Activated naive CD8-positive, alpha-beta T cell treated with anti-CD3 and anti-CD28 coated beads, Interleukin-2, amount 10 ng/mL, durations not matched to agents 7 days and 5 days (primary cell): ENCODE data around the gene THSD4. TPM values are rescaled to one million over a fixed set of nuclear protein-coding genes. Genes with fewer than 3 reads are reported as not detected.
"Not testable (repeated sequence)": the region's sequence is repeated elsewhere in the genome, so short reads cannot be mapped to it uniquely, and the experiment has no call there.

Source experiments
- ATAC-seq: fragments of 150-1000 bp; cut with Tn5 transposase; one replicate; pipeline ENCODE4 v1.10.0; 2021; ENCODE audit warnings: low read depth, moderate library complexity
- POLR2A ChIA-PET: fragments of 350-600 bp; sonication (Branson Sonifier 250); formaldehyde crosslinking; loops from one replicate; lab custom pipeline; 2021; ENCODE audit warnings: antibody characterized with exemption; lab: Charles Lee
- DNase-seq: peaks from one replicate; pipeline ENCODE4 v3.0.0; 2021
- H3K27ac Mint-ChIP-seq: one replicate; pipeline ENCODE4 v1.8.0; 2022; ENCODE audit warnings: mild to moderate bottlenecking, mixed read lengths
- H3K27me3 Mint-ChIP-seq: one replicate; pipeline ENCODE4 v1.8.0; 2022; ENCODE audit warnings: mild to moderate bottlenecking, moderate library complexity, mixed read lengths
- H3K36me3 Mint-ChIP-seq: one replicate; pipeline ENCODE4 v1.8.0; 2021; ENCODE audit warnings: mild to moderate bottlenecking, mixed read lengths
- H3K4me1 Mint-ChIP-seq: one replicate; pipeline ENCODE4 v1.8.0; 2021; ENCODE audit warnings: mixed read lengths
- H3K4me3 Mint-ChIP-seq: one replicate; pipeline ENCODE4 v1.8.0; 2022; ENCODE audit warnings: mild to moderate bottlenecking, moderate library complexity, mixed read lengths
- H3K9me3 Mint-ChIP-seq: one replicate; pipeline ENCODE4 v1.8.0; 2021; ENCODE audit warnings: mixed read lengths
- total RNA-seq, 2 experiments: library from RNA; stranded (reverse); gene quantifications; one replicate each; pipeline ENCODE4 v1.2.3, GENCODE V29; 2021

Gene THSD4
- total RNA-seq, 2 experiments from 2014 or later, result not detected

DNA sequence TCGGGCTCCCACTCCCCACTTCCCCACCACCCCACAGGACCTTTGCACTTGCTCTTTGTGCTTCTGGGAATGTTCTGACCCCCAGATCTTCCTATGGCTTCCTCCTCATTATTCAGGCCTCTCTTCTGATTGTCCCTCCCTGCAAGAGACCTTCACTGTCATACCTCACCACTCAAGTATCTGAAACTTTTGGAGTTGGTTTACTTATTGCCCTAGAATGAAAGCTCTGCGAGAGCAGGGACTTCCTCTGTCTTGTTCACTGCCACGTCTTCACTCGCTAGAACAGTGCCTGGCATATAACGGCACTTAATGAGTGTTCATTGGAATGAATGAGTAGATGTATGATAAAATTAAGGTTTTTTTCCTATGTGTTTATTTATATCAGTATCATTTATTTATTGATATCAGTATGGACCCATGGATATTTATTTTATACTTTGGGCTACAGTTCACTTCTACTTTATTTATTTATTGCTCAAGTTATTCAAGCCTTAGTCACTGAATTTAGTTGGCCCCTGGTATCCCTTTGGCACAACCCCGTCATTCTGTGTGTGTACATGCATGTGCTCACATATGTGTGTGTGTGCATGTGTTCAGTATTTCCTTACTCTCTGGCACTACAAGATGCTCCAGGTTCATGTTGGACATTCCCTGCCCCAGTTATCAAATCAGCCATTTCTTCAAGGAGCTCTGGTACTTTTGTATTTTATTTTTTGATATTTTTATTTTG lies 197.6 kb downstream of the THSD4 start:
- Mint-ChIP-seq H3K4me1 (no peaks in the 10 kb centered on the region), H3K4me3 (no peak overlapping the region), H3K27me3 (no peaks in the 10 kb centered on the region), H3K9me3 (peaks cover 2% of the 10 kb centered on the region), H3K36me3 (no peaks in the 10 kb centered on the region), H3K27ac (no peak overlapping the region)
- ATAC-seq (no peak), DNase-seq (no peak)
- POLR2A ChIA-PET, result no interaction called here

- Mint-ChIP-seq H3K4me1 (no peaks in the 10 kb centered on the region), H3K27ac (no peak overlapping the region), H3K36me3 (no peaks in the 10 kb centered on the region), H3K9me3 (peaks cover 4% of the 10 kb centered on the region), H3K4me3 (no peak overlapping the region), H3K27me3 (no peaks in the 10 kb centered on the region)
- POLR2A ChIA-PET, result no interaction called here
- DNase-seq (no peak), ATAC-seq (no peak)
Observed at GRCh38 chr15:71313806-71314205, 198.5 kb downstream of the THSD4 start.

GRCh38 chr15:71314956-71315537 lies 199.8 kb downstream of the THSD4 start:
- no peak overlapping the region for H3K27ac Mint-ChIP-seq
- ATAC-seq (no peak), DNase-seq (no peak)
- H3K27me3 Mint-ChIP-seq, result no peaks in the 10 kb centered on the region
- peaks cover 4% of the 10 kb centered on the region for H3K9me3 Mint-ChIP-seq
- H3K4me1 Mint-ChIP-seq, result no peaks in the 10 kb centered on the region
- H3K4me3 Mint-ChIP-seq, result no peak overlapping the region
- POLR2A ChIA-PET, result no interaction called here
- H3K36me3 Mint-ChIP-seq, result no peaks in the 10 kb centered on the region

- POLR2A ChIA-PET, result no interaction called here
- Mint-ChIP-seq H3K4me1 (no peaks in the 10 kb centered on the region), H3K36me3 (no peaks in the 10 kb centered on the region), H3K27me3 (no peaks in the 10 kb centered on the region), H3K27ac (no peak overlapping the region), H3K9me3 (peaks cover 6% of the 10 kb centered on the region), H3K4me3 (no peak overlapping the region)
- ATAC-seq (no peak), DNase-seq (no peak)
Observed at GRCh38 chr15:71316911-71317310, 201.6 kb downstream of the THSD4 start.

DNA sequence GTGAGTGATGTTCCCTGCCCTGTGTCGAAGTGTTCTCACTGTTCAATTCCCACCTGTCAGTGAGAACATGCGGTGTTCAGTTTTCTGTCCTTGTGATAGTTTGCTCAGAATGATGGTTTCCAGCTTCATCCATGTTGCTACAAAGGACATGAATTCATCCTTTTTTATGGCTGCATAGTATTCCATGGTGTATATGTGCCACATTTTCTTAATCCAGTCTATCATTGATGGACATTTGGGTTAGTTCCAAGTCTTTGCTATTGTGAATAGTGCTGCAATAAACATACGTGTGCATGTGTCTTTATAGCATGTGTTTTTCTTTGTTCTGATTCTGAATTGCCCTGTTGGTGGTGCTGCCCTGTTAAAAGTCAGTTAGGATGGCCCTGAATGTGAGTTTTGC lies 204.2 kb downstream of the THSD4 start:
- H3K4me1 Mint-ChIP-seq, H3K9me3 Mint-ChIP-seq, POLR2A ChIA-PET, H3K27me3 Mint-ChIP-seq, ATAC-seq, H3K27ac Mint-ChIP-seq, DNase-seq, H3K36me3 Mint-ChIP-seq, H3K4me3 Mint-ChIP-seq: not testable (repeated sequence)

GRCh38 chr15:71319935-71320334 lies 204.7 kb downstream of the THSD4 start:
- no peaks in the 10 kb centered on the region for H3K4me1 Mint-ChIP-seq
- H3K27ac Mint-ChIP-seq, result no peak overlapping the region
- no peaks in the 10 kb centered on the region for H3K27me3 Mint-ChIP-seq
- ATAC-seq (no peak), DNase-seq (no peak)
- no peaks in the 10 kb centered on the region for H3K36me3 Mint-ChIP-seq
- no peak overlapping the region for H3K4me3 Mint-ChIP-seq
- peaks cover 6% of the 10 kb centered on the region for H3K9me3 Mint-ChIP-seq
- POLR2A ChIA-PET, result no interaction called here

DNA sequence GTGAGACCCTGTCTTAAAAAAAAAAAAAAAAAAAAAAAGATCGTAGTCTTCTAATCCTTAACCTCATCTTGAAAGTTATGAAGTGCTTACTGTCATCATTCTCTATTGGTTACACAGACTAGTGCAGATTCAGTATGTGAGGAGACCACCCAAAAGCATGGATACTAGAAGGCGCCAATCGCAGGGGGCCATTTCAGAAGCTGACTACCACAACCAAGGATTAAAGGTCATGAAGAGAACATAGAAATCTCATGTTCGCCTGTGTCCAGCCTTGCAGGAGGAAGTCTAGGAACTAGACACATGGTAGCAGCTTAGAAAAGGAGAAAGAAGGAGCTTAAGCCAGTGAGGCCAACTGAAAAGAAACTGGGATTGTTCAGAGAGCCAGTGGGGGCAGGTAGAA lies 207.8 kb downstream of the THSD4 start:
- ATAC-seq, result no peak
- no peak for DNase-seq
- Mint-ChIP-seq H3K36me3 (no peaks in the 10 kb centered on the region), H3K27ac (no peak overlapping the region), H3K4me3 (no peak overlapping the region), H3K4me1 (no peaks in the 10 kb centered on the region), H3K27me3 (no peaks in the 10 kb centered on the region), H3K9me3 (peaks cover 2% of the 10 kb centered on the region)
- POLR2A ChIA-PET, result no interaction called here

- Mint-ChIP-seq H3K27me3 (no peaks in the 10 kb centered on the region), H3K4me3 (no peak overlapping the region), H3K9me3 (peaks cover 1% of the 10 kb centered on the region), H3K4me1 (no peaks in the 10 kb centered on the region), H3K27ac (no peak overlapping the region), H3K36me3 (no peaks in the 10 kb centered on the region)
- POLR2A ChIA-PET, result no interaction called here
- DNase-seq (no peak), ATAC-seq (no peak)
Observed at GRCh38 chr15:71323584-71323983, 208.3 kb downstream of the THSD4 start.

DNA sequence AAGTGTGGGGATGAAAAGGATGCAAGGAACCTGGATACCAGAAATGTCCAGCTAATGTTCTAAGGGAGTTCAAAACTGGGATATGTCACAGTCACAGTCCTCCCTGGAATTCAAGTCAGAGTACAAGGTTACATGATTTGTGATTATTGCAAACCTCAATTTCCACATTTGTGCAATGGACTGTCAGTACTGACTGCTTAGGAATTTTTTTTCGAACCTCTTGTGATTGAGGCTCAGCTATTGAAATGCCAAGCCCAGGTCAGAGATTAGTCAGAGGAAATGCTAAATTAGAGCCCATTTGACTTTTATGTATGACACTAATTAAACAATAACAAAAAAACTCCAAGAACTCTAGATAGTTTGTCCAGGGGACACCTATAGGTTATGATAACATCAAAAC lies 210.2 kb downstream of the THSD4 start:
- H3K36me3 Mint-ChIP-seq, result no peaks in the 10 kb centered on the region
- no peak overlapping the region for H3K4me3 Mint-ChIP-seq
- ATAC-seq (no peak), DNase-seq (no peak)
- no peaks in the 10 kb centered on the region for H3K9me3 Mint-ChIP-seq
- no peaks in the 10 kb centered on the region for H3K4me1 Mint-ChIP-seq
- H3K27ac Mint-ChIP-seq, result no peak overlapping the region
- POLR2A ChIA-PET, result no interaction called here
- H3K27me3 Mint-ChIP-seq, result peaks cover under 1% of the 10 kb centered on the region

GRCh38 chr15:71328453-71328852 lies 213.2 kb downstream of the THSD4 start:
- POLR2A ChIA-PET, result no interaction called here
- no peak overlapping the region for H3K4me3 Mint-ChIP-seq
- ATAC-seq (no peak), DNase-seq (no peak)
- H3K27ac Mint-ChIP-seq, result no peak overlapping the region
- H3K9me3 Mint-ChIP-seq, result no peaks in the 10 kb centered on the region
- no peaks in the 10 kb centered on the region for H3K4me1 Mint-ChIP-seq
- H3K36me3 Mint-ChIP-seq, result no peaks in the 10 kb centered on the region
- peaks cover 2% of the 10 kb centered on the region for H3K27me3 Mint-ChIP-seq

DNA sequence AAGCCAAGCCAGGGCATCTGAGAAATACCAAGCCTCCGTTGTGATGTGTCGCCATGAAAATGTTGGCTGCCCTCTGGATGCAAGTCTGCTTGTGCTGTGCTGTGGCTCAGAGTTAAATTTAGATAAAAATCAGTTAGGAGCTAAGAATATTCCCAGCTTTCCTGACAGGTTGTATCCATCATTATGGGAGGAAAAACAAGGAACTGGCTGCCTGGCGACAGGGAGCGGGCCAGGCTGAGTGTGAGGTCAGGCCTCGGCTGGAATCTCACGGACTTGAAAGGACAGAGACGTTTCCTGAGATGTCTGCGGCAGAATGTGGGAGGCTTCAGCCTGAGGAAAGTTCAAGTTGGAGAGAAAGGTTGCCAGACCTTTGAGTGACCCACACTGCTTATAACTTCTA lies 213.8 kb downstream of the THSD4 start:
- DNase-seq (no peak), ATAC-seq (no peak)
- peaks cover 2% of the 10 kb centered on the region for H3K27me3 Mint-ChIP-seq
- no peaks in the 10 kb centered on the region for H3K4me1 Mint-ChIP-seq
- H3K27ac Mint-ChIP-seq, result no peak overlapping the region
- H3K9me3 Mint-ChIP-seq, result no peaks in the 10 kb centered on the region
- POLR2A ChIA-PET, result no interaction called here
- no peaks in the 10 kb centered on the region for H3K36me3 Mint-ChIP-seq
- no peak overlapping the region for H3K4me3 Mint-ChIP-seq

- Mint-ChIP-seq H3K36me3 (no peaks in the 10 kb centered on the region), H3K27ac (no peak overlapping the region), H3K4me1 (no peaks in the 10 kb centered on the region), H3K4me3 (no peak overlapping the region), H3K9me3 (no peaks in the 10 kb centered on the region), H3K27me3 (peaks cover 2% of the 10 kb centered on the region)
- DNase-seq, result no peak
- ATAC-seq, result no peak
- POLR2A ChIA-PET, result no interaction called here
Observed at GRCh38 chr15:71329497-71330260, 214.4 kb downstream of the THSD4 start.

GRCh38 chr15:71330638-71331162 lies 215.4 kb downstream of the THSD4 start:
- Mint-ChIP-seq H3K4me3 (no peak overlapping the region), H3K27me3 (peaks cover 2% of the 10 kb centered on the region), H3K36me3 (no peaks in the 10 kb centered on the region), H3K9me3 (no peaks in the 10 kb centered on the region), H3K27ac (no peak overlapping the region), H3K4me1 (no peaks in the 10 kb centered on the region)
- ATAC-seq, result no peak
- no peak for DNase-seq
- POLR2A ChIA-PET, result no interaction called here

DNA sequence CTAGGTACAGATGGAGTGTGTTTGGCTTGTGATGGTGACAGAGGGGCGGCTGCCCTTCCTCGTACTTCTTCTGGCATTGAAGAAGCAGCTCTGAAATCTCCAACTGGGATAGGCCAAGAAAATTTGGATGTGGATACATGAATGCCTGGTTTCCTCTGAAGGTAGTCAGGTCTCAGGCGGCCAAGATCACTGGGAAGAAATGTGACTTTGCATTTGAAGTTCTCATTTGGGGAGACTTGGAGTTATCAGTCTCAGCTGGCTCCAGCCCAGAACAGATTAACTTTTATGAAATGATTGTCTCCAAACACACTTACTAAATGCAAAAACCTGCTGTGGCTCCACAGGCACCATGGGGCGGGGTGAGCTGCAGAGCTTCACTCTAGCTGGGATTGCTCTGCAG lies 215.9 kb downstream of the THSD4 start:
- DNase-seq (no peak), ATAC-seq (no peak)
- H3K27me3 Mint-ChIP-seq, result peaks cover 2% of the 10 kb centered on the region
- no peaks in the 10 kb centered on the region for H3K9me3 Mint-ChIP-seq
- H3K36me3 Mint-ChIP-seq, result no peaks in the 10 kb centered on the region
- no peak overlapping the region for H3K4me3 Mint-ChIP-seq
- POLR2A ChIA-PET, result no interaction called here
- no peaks in the 10 kb centered on the region for H3K4me1 Mint-ChIP-seq
- no peak overlapping the region for H3K27ac Mint-ChIP-seq
